Measurements from ENCODE around the gene IGIP. TPM values are rescaled to one million over a fixed set of nuclear protein-coding genes. Genes with fewer than 3 reads are reported as not detected.

Gene IGIP
- 0.82 to 1.1 TPM (median 0.97 TPM) in 5 replicates for total RNA-seq (2022; extraction: Qiagen RNA extraction)

GRCh38 chr5:140125637-140126036, at the start of gene IGIP:
TSS of gene IGIP (plus strand) at chr5:140125937. CDS start at chr5:140128477, 2,540 bp downstream.

GRCh38 chr5:140113699-140114263, 12.0 kb upstream of the IGIP start, which contains the start of gene PURA:
TSS of gene PURA (plus strand) at chr5:140114109. CDS start at chr5:140114182, 73 bp downstream.

GRCh38 chr5:140174465-140175366, 49.0 kb downstream of the IGIP start, which contains the start of gene CYSTM1:
TSS of gene CYSTM1 (plus strand) at chr5:140175188. CDS start at chr5:140194466, 19,278 bp downstream.

Other genes starting within 250 kb of the IGIP start
- 1.4 to 2.2 TPM (median 1.8 TPM) in 5 replicates for gene NRG2, start 82.6 kb upstream of the IGIP start, total RNA-seq (2022; extraction: Qiagen RNA extraction)
- gene PURA, start 11.8 kb upstream of the IGIP start, total RNA-seq (2022; extraction: Qiagen RNA extraction), result 4.6 to 6.2 TPM (median 4.8 TPM) in 5 replicates
- gene CYSTM1, start 49.3 kb downstream of the IGIP start, total RNA-seq (2022; extraction: Qiagen RNA extraction), result 158 to 213 TPM (median 174 TPM) in 5 replicates
- 89.7 to 116 TPM (median 93.3 TPM) in 5 replicates for gene PFDN1, start 177.2 kb downstream of the IGIP start, total RNA-seq (2022; extraction: Qiagen RNA extraction)
- gene HBEGF, start 220.7 kb downstream of the IGIP start, total RNA-seq (2022; extraction: Qiagen RNA extraction), result 5.6 to 7.5 TPM (median 6.5 TPM) in 5 replicates
- 0.02 TPM in 1 of 5 replicates, not detected in the others for gene SLC4A9, start 234.3 kb downstream of the IGIP start, total RNA-seq (2022; extraction: Qiagen RNA extraction)

Measured in A549 treated with Hydrocortisone at 1 μM for 4 hours (cell line).